GM12872 (cell line): ENCODE measurements around the gene DMRT3.

Experiments
- TF ChIP-seq, protein P1 (sequence below): IDR thresholded peaks from 3 replicates; pipeline ENCODE4 v1.5.1; 2011; ENCODE audit warnings: low read depth, mild to moderate bottlenecking, low read length, moderate library complexity; ENCODE audit not compliant: insufficient read depth

Gene DMRT3

DNA sequence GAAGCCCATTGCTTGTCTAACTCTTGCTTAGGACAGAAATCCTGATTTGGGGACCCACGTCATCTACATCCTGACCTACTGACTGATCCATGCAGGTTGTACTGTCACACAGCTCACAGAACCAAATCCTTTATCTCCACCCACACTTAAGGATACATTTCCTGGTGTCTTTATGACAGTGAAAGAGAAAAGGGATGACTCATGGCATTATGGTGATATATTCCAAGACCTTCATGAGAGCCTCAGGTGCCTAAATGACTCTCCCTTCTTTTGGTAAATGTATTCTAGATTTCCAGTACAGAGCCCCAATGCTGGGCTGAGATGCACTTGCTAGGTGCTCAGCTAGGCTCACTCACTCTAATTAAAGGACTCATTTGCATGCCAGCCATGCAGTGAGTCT is 47.7 kb downstream of the DMRT3 start:
- TF ChIP-seq, protein P1, sequence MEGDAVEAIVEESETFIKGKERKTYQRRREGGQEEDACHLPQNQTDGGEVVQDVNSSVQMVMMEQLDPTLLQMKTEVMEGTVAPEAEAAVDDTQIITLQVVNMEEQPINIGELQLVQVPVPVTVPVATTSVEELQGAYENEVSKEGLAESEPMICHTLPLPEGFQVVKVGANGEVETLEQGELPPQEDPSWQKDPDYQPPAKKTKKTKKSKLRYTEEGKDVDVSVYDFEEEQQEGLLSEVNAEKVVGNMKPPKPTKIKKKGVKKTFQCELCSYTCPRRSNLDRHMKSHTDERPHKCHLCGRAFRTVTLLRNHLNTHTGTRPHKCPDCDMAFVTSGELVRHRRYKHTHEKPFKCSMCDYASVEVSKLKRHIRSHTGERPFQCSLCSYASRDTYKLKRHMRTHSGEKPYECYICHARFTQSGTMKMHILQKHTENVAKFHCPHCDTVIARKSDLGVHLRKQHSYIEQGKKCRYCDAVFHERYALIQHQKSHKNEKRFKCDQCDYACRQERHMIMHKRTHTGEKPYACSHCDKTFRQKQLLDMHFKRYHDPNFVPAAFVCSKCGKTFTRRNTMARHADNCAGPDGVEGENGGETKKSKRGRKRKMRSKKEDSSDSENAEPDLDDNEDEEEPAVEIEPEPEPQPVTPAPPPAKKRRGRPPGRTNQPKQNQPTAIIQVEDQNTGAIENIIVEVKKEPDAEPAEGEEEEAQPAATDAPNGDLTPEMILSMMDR = no peak

DNA sequence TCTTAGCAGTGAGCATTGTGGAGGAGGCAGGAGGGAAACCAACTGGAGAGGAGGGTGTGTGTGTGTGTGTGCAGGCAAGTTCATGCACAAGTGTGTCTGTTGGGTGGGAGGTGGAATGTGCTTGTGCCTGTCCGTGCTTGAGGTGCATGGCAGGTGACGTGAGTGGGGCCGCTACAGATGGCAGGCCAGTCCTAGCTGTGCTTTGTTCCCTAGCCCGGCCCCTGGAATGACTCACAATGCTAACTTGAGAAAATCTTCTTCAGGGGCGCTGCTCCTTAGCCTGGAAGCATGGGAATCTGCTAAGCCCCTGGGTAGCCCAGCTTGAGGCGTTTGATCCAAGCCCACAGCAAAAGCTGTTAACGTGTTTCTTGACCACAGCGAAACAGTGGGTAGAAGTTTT is 48.7 kb downstream of the DMRT3 start:
- TF ChIP-seq, protein P1 = no peak

DNA sequence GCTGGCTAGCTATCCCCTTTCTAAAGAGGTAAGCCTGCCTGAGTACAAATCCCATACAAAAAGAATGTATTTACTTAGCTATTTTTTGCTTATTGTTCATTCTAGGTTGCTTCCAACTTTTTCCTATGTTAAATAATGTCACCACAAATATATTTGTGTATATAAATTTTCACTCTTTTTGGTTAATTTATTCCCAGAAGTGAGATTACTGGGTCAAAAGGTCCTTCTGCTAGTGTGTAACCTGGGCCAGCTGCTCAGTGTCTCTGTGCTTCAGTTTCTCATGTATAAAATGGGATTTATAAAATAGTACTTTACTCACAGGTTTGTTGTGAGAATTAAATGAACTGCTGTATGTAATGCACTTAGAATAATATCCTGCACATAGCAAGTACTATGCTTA is 49.8 kb downstream of the DMRT3 start:
- TF ChIP-seq, protein P1 = no peak

DNA sequence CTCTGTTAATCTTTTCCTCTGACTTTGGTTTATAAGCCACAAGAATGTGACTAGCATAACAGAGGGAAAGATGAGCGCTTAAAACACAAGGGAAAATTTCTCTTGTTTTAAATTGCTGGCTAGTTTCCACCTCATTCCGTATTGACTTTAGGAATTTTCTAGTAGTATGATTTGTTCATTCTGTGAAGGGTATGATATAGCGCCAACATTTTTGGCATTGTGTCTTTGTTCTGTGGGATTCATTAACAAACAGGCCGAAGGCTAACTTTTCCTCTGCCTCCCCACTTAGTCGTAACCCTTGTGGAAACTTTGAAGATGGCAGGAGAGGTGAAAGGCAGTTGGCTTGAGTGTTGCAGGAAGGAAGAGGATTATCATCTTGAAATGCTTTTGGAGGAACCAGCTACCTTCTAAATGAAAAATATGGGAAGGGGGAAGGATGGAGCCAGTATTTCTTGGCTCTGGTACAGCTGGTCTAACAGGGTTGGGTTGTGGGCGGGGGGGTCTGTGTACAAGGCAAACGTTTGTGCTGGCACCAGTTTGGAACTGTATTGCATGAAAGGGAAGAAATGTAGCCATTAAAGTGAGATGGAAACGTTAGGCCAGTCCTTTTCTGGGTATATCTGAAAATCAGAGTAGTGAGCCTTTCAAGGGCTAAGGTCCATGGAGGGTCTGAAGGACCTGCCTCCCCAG is 52.2 kb downstream of the DMRT3 start:
- TF ChIP-seq, protein P1 = no peak

DNA sequence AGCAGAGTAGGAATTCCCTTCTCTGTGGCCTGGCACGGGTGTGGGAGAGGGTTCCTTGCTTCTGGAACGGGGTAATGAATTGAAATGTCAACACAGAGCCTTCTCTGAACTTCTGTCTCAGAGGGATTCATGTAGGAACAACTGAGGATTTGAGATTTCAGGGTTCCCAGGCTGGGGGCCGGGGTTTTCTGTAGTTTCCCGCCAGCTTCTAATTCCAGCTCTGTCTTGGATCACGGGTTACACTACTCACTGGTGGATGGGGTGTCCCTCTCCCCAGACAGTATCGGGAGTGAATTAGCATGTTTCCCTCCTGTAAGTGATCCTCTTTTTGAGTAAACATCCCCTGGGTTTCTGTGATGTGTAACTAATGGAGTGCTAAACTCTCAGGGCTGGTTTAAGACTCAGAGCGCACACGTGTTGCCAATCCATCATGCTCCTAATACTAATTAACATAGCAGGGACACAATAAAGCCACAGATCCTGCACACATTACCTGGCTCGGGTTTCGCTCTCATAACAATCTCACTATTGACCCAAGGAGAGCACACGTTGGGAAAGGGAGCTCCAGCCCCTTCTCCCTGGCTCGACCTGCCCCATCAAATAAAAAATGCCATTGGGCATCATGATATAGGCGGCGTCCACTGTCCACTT is 55.6 kb downstream of the DMRT3 start:
- TF ChIP-seq, protein P1 = no peak

DNA sequence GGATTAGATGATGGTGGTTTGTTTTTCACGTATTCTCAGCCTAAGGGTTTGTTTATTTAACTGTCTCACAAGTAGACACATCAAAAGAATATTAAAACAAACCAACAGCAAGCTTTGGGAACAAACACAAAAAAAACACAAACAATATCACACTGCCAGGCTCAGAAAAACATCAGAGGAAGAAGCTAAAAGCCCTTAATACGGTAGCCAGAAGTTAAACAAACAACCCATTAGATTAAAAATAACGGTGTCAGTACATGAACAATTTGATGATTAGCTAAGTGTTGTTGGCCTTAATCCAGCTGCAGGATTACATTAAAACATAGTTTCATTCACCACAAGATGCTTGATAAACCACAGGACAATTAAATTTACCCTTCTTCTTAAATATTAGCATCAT is 57.8 kb downstream of the DMRT3 start:
- TF ChIP-seq, protein P1 = no peak

DNA sequence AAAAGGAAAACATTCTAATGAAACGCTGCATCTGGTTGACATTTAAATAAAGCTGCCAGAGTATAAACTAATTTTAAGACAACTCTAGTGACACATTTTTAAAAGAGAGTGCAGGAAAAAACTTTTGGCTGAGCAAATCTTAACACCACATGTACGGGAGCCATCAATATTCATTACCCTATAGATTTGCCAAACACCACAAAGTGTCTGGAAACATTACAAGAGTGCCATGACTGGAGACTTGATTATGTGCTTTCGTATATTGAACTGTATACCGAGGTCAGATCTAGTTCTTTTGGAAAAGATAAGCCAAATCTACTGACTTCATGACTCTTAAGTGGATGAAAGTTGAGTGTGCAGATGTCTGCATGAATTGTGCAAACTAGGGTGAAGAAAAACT is 63.1 kb downstream of the DMRT3 start:
- TF ChIP-seq, protein P1 = no peak
